GM23338 (cell line): ENCODE data around the gene FBXL17.

Experiments used
- CREB1 ChIP-seq: fragments of 250-450 bp; sonication (Bioruptor Pico); IDR thresholded peaks from 2 replicates; pipeline ENCODE4 v1.5.0; 2020; ENCODE audit warnings: low read depth, mild to moderate bottlenecking, moderate library complexity
- CTCF ChIP-seq, 2 experiments: fragments of 200-600 bp in 1 of 2; sonication (generic) in 1 of 2; conservative IDR thresholded peaks; 2 replicates each; pipeline versions ENCODE4 v1.5.1 to v1.6.1; 2016 to 2017; ENCODE audit warnings: antibody characterized with exemption in 2 of 2, low read depth in 2 of 2, mild to moderate bottlenecking in 2 of 2, moderate library complexity in 1 of 2
- POLR2AphosphoS5 ChIP-seq: IDR thresholded peaks from 2 replicates; pipeline ENCODE4 v1.6.1; 2016; ENCODE audit warnings: antibody characterized with exemption, low read depth

- TF ChIP-seq CTCF (conservative IDR thresholded peaks at IDR 0.05; ENCODE audit: low read depth in 2 of 2) (no peak), POLR2AphosphoS5 (no peak), CREB1 (CRISPR knock-in tag) (no peak)
These were observed 217.3 kb downstream of the FBXL17 start for GRCh38 chr5:108164574-108164973.
